ENCODE measurements around the gene IKBKE.
A peak's percentile ranks its signal among the peaks of the same experiment; 100 is the strongest.

Gene IKBKE

GRCh38 chr1:206469933-206470691 lies at the start of gene IKBKE:
IKBKE (plus strand) TSS chr1:206470476; CDS start chr1:206473228, 2,752 bp downstream.
- DNase-seq (ENCODE audit: low spot score) = peak; percentile 85

DNA sequence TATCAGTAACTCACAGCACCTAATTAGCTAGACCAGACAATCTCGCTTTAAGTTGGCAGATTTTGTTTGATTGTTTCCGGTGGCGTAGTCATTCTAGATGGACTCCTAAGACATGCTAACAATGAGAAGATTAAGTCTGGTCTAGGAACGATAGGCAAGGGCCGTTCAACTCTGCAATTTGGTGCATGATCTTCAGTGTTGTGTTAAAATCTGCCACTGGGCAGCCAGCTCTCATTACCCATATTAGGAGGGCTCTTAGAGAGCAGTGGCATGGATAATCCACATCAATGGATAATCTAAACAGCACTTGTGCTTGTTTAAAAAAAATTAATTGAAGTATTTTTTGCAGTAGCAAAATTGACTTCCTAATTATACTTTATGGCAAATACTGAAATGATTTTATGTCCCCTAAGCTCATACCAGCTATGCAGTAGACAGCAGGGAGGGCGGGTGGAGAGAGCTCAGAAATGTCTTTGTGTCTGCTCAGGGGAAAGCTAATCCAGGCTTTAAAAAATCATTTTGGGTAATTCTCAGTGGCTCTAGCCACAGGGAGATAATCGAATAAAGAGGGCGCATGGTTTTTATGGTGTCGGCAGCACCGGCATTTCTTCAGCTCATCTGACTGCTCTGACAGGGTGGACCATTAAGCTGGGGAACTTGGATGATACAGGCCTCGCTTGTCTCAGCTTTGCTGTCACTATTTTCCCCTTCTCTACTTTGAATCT lies 48.5 kb upstream of the IKBKE start:
- DNase-seq (ENCODE audit: low spot score) = no peak

DNA sequence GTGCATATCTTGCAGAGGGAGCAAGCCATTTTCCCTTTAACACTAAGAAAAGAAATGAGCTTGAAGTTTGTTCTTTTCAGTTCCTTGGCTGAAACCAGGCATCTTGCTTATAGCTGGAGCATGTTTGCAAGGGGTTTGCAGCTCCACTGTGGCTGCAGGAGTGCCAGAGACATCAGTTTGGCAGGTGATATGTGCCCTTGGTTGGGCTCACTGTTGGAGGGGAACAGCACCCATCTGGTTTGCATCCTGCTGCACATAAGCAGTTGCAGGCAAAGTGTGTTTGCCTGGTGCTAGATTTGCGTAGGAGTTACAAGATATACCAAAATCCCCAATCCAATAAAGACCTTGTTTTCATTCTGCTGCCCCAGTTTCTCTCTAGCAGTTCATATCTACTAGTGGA lies 47.8 kb upstream of the IKBKE start:
- DNase-seq (ENCODE audit: low spot score) = no peak

DNA sequence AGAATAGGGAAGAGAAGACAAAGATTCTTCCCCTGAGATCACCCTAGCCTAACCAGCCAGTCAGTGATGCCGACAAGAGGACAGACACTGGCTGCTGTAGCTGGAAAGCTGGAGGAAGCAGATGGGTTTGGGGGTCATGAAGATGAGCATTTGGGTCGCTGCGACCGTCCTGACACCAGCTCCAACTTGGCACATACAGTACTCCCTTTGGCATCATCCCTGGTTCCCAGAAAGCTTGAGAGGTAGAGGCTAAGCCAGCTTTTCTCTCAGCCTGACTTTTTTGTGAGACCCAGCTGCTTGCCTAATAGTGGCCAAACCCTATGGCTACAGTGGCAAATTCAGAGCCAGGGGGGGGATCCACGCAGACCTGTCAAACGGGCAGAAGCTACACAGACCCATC lies 43.0 kb upstream of the IKBKE start:
- DNase-seq (ENCODE audit: low spot score) = no peak

DNA sequence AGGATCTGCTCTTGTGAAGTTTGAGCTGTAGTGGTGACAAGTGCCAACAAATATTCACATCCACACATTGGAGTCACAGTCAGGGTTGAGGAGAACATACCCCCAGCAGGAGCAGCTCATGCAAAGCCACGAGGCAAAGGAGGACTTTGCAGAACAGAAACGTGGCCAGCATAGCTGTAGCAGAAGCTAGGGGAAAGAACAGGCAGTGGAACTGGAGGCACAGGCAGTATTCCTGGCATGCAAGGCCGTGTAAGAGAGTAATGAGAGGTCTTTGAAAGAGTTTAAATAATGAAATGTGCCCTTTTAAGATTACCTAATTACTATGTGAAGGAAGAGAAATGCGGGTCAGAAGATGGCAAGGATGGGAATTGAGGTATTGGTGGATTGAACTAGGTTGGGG lies 40.9 kb upstream of the IKBKE start:
- no peak for DNase-seq (ENCODE audit: low spot score)

DNA sequence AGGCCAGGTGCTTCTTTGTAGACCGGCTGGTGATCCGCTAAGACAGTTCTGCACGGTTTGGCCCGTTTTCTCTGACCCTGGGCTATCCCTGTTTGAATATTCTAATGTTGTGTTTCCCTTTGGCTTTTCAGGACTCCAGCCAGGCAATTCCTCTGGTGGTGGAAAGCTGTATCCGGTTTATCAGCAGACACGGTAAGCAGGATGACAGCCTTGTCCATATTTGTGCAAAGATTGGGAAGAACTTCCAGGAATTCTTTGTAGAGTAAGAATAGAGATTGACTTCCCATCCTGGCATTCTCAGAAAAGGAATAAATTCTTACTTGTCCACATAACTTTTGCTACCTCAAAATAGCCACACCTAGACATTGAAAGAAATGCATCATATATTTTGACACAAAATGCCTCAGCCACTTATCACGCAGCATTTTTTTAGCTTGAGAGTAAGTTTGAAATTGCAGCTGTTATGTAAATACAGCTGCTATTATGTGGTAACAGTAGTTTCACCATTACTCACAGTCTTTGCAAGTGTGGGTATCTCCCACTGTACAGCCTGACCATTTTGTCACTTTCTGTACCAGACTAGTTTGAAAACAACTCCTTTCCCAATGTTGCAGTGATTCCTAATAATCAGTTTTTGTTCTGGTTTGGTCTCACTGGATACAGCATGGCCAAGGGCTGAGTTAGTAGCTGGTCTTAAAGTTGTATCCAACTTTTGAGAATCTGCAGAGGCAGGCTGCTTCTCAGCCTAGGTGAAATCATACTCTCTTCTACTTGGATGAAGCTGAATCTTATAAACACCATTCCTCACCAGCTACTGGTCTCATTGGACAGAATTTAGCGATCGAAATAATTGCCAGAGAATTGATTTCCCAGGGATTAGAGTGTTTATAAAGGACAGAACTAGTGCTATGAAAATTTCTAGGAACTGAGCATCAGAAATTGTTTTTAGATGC lies 40.0 kb upstream of the IKBKE start:
- DNase-seq (ENCODE audit: low spot score) = peak; percentile 74

DNA sequence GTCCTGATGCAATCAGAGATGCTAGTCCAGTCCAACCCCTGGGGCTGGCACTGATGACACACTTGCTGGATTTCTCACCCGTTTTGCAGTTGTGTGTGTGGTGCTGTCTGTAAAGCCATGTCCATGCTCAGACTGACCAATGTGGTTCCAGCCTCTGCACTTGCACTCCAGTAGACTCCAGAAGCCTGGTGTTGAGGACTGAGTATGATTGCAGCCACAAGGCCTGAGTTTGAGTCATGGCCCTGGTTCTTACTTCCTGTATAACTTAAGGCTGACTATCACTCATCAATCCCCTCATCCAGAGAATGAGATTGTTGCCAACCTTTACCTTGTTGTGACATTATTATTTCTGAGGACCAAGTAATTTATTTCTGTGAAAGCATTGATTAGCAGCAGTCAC lies 34.8 kb upstream of the IKBKE start:
- no peak for DNase-seq (ENCODE audit: low spot score)

DNA sequence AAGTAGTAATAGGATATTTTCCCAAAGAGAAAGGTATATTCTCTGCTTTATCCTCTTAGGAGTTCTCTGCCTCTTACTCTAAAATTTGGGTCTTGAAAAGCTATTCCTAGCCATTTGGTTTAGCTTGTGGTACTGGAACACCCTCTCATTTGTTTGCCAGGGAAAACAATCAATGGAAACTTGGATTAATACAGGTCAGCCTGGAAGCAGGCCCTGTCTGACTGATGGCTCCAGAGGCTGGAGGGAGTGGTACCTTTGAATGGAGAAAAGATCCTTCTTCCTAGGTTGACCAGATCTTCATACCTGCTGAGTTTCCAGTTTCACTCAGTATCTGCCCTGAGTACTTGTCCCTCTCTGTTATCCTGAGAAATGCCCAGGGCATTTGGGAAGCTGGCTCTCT lies 31.7 kb upstream of the IKBKE start:
- no peak for DNase-seq (ENCODE audit: low spot score)

- no peak for DNase-seq (ENCODE audit: low spot score)
These were observed 31.1 kb upstream of the IKBKE start for GRCh38 chr1:206439205-206439604.

GRCh38 chr1:206441336-206441967 lies 28.8 kb upstream of the IKBKE start:
- DNase-seq (ENCODE audit: low spot score) = no peak

GRCh38 chr1:206442101-206442500 lies 28.2 kb upstream of the IKBKE start:
- DNase-seq (ENCODE audit: low spot score) = peak; percentile 71

- DNase-seq (ENCODE audit: low spot score) = peak; percentile 65
These were observed 25.2 kb upstream of the IKBKE start for GRCh38 chr1:206445116-206445515.

DNA sequence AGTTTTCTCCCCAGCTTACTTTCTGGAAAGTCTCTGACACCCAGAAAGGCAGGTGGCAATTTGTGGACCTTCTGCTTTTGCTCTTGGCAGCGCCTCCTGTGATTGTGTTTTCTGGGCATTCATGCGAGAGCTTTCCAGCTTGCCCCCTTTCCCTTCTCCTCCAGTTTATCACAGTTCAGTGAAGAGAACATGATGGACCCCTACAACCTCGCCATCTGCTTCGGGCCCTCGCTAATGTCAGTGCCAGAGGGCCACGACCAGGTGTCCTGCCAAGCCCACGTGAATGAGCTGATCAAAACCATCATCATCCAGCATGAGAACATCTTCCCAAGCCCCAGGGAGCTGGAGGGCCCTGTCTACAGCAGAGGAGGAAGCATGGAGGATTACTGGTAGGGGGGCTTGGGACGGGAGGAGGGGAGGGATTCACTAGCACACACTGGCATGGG lies 24.3 kb upstream of the IKBKE start:
- no peak for DNase-seq (ENCODE audit: low spot score)

- DNase-seq (ENCODE audit: low spot score) = no peak
These were observed 23.4 kb upstream of the IKBKE start for GRCh38 chr1:206446688-206447421.

DNA sequence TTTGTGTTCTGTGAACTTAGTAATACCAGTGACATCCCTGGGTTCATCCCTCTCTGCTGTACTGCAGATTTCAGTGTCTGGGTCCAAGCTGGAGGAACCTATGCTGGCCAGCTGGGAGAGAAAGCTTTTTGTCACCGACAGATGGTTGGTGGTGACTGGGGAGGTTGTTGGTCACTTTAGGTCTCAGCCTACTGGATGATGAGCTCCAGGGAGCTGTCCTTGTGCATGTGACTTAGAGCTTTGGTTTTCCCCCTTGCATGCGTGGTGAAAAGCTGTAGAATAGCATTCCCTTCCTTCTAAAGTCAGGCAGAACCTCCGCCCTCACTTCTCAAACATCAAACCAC lies 22.9 kb upstream of the IKBKE start:
- no peak for DNase-seq (ENCODE audit: low spot score)

DNA sequence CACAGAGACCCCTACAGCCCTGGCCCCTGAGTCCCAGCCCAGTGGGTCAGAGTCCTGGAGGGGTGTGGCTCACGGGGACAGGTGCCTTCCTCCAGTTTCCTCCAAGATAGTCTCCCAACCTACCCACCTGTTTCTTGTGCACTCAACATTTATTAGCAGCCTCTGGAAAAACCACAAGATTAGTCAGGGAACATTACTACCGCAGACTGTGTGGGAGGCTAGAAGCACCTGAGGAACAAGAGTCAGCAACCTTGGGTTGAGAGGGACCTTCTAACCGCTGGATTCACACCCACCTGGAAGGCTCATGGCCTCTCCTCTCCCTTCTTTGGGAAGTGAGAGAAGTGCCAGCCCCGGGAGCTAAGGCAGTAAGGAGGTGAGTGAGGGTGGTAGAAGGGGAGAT lies 22.5 kb upstream of the IKBKE start:
- no peak for DNase-seq (ENCODE audit: low spot score)

GRCh38 chr1:206448471-206448870 lies 21.8 kb upstream of the IKBKE start:
- no peak for DNase-seq (ENCODE audit: low spot score)

- no peak for DNase-seq (ENCODE audit: low spot score)
These were observed 20.7 kb upstream of the IKBKE start for GRCh38 chr1:206449565-206449964.

- no peak for DNase-seq (ENCODE audit: low spot score)
These were observed 20.0 kb upstream of the IKBKE start for GRCh38 chr1:206450281-206450680.

- no peak for DNase-seq (ENCODE audit: low spot score)
These were observed 19.1 kb upstream of the IKBKE start for GRCh38 chr1:206451134-206451686.

DNA sequence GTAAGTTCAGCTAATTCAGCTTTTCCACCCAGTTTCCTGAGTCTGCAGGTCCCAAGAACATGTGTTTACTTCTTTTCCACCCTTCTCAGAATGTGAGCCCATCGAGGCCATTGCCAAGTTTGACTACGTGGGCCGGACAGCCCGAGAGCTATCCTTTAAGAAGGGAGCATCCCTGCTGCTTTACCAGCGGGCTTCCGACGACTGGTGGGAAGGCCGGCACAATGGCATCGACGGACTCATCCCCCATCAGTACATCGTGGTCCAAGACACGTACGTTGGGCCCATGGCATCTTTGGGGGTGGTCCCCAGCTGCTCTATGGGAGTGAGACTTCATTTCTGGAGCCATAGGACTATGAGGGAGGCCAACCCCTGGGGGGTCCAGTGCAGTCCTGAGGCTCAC lies 17.2 kb upstream of the IKBKE start:
- DNase-seq (ENCODE audit: low spot score) = no peak

Measured in AG20443 (cell line).